ENCODE measurements around the gene C2CD2. TPM values are rescaled to one million over a fixed set of nuclear protein-coding genes. Genes with fewer than 3 reads are reported as not detected.

C2CD2 gene
- total and polyA plus RNA-seq, 2 donors (not counting 1 experiment from before 2014, with no cell fraction given) = 6.8 to 11.9 TPM

DNA sequence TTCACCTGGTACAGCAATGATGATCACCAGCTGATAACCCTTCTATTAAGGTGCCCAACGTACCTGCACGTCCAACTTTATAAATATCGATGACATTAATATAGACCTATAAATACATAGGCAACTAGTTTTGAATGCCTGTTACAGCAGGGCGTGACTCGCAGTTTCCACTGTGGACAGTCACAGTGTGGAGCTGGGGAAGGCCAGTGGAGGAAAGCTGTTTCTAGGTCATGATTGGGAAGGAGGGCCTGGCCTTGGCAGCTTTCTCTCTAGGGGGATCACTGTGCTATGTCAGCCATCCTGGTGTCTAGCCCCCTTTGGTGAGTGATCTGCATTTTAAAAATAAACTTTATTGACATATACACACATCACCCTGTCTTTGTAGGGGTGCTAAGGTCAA is 70.2 kb downstream of the C2CD2 start:
- no peak overlapping the region for H3K9ac ChIP-seq (ENCODE audit: low read length)
- Mint-ChIP-seq H3K4me1 (peaks cover 15% of the 10 kb centered on the region), H3K4me3 (no peak overlapping the region), H3K27me3 (no peaks in the 10 kb centered on the region), H3K27ac (no peak overlapping the region), H3K9me3 (ENCODE audit: insufficient read depth) (no peaks in the 10 kb centered on the region)
- POLR2A ChIA-PET = no interaction called here
- H4K20me1 ChIP-seq (ENCODE audit: control insufficient read depth, insufficient read depth, low read length, poor library complexity, severe bottlenecking) = no peaks in the 10 kb centered on the region
- 100% methylated on average over 2 of the region's 5 CpGs for WGBS (ENCODE audit: insufficient coverage)
- DNase-seq (no peak), ATAC-seq (ENCODE audit: low read depth) (no peak)
- no peaks in the 10 kb centered on the region for H3K9me3 ChIP-seq (ENCODE audit: control extremely low read depth in 1 of 3, control insufficient read depth in 2 of 3, insufficient read depth in 1 of 3, low read length in 2 of 3)
- intact Hi-C loops (cut with micrococcal nuclease) = no loop called here
- H3K4me2 ChIP-seq (replicated peaks; ENCODE audit: low read depth, low read length, poor library complexity, severe bottlenecking) = no peak overlapping the region
- H3K4me3 ChIP-seq (ENCODE audit: control extremely low read depth in 1 of 5, extremely low read depth in 1 of 5, insufficient read depth in 1 of 5, low read depth in 2 of 5, low read length in 4 of 5) = no peak overlapping the region
- CTCF ChIA-PET = interaction anchor here (0.6 to 4.2 kb wide), 4 partner anchors 35 to 262 kb away, joined by 3 to 15 read pairs (median 3); no protein-coding TSS in a partner anchor
- H3K36me3 ChIP-seq (replicated peaks in 1 of 2; ENCODE audit: control extremely low read depth in 1 of 2, control insufficient read depth in 1 of 2, extremely low read depth in 1 of 2, insufficient read depth in 2 of 2, low read length in 1 of 2) = peaks cover 0 to under 1% of the 10 kb centered on the region in 2 experiments
- no peaks in the 10 kb centered on the region for H3K79me2 ChIP-seq (ENCODE audit: control insufficient read depth, insufficient read depth, low read length)
- no peaks in the 10 kb centered on the region for H3K27me3 ChIP-seq (replicated peaks in 1 of 4; ENCODE audit: control extremely low read depth in 1 of 4, control insufficient read depth in 3 of 4, insufficient read depth in 4 of 4, low read length in 3 of 4)
- peaks cover 10 to 18% of the 10 kb centered on the region in 2 donors for H3K4me1 ChIP-seq (ENCODE audit: control insufficient read depth in 2 of 2, insufficient read depth in 2 of 2, low read length in 2 of 2)
- no peak overlapping the region for H3K27ac ChIP-seq (ENCODE audit: low read length in 2 of 2)
- H2AFZ ChIP-seq (ENCODE audit: insufficient read depth, low read depth, low read length, poor library complexity, severe bottlenecking) = no peak overlapping the region
- TF ChIP-seq EZH2 (IDR thresholded peaks at IDR 0.05; ENCODE audit: borderline replicate concordance, insufficient read depth, low read depth, low read length, poor library complexity, severe bottlenecking) (no peak), CTCF (IDR thresholded peaks at IDR 0.05) (no peak)

- POLR2A ChIA-PET = no interaction called here
- CTCF ChIA-PET = interaction anchor here (2.3 kb wide), 1 partner anchor 237 kb away, joined by 14 read pairs; no protein-coding TSS in a partner anchor
- WGBS (ENCODE audit: insufficient coverage) = 100% methylated on average over 2 of the region's 6 CpGs
- Mint-ChIP-seq H3K4me1 (peaks cover 37% of the 10 kb centered on the region), H3K27me3 (no peaks in the 10 kb centered on the region), H3K27ac (peak overlapping the region; percentile 50), H3K4me3 (peak overlapping the region; percentile 48), H3K9me3 (ENCODE audit: insufficient read depth) (no peaks in the 10 kb centered on the region)
- ATAC-seq (ENCODE audit: low read depth) (no peak), DNase-seq (no peak)
- no peak for TF ChIP-seq EZH2 (IDR thresholded peaks at IDR 0.05; ENCODE audit: borderline replicate concordance, insufficient read depth, low read depth, low read length, poor library complexity, severe bottlenecking)
- no peak for TF ChIP-seq CTCF (IDR thresholded peaks at IDR 0.05)
- intact Hi-C loops (cut with micrococcal nuclease) = no loop called here
- no peak overlapping the region for H2AFZ ChIP-seq (ENCODE audit: insufficient read depth, low read depth, low read length, poor library complexity, severe bottlenecking)
- no peak overlapping the region for H3K4me2 ChIP-seq (replicated peaks; ENCODE audit: low read depth, low read length, poor library complexity, severe bottlenecking)
- no peaks in the 10 kb centered on the region for H3K9me3 ChIP-seq (ENCODE audit: control extremely low read depth in 1 of 3, control insufficient read depth in 2 of 3, insufficient read depth in 1 of 3, low read length in 2 of 3)
- peaks cover 22 to 32% of the 10 kb centered on the region in 2 donors for H3K4me1 ChIP-seq (ENCODE audit: control insufficient read depth in 2 of 2, insufficient read depth in 2 of 2, low read length in 2 of 2)
- H3K79me2 ChIP-seq (ENCODE audit: control insufficient read depth, insufficient read depth, low read length) = peaks cover 25% of the 10 kb centered on the region
- H3K9ac ChIP-seq (ENCODE audit: low read length) = no peak overlapping the region
- no peaks in the 10 kb centered on the region for H3K36me3 ChIP-seq (replicated peaks in 1 of 2; ENCODE audit: control extremely low read depth in 1 of 2, control insufficient read depth in 1 of 2, extremely low read depth in 1 of 2, insufficient read depth in 2 of 2, low read length in 1 of 2)
- no peak overlapping the region for H3K4me3 ChIP-seq (ENCODE audit: control extremely low read depth in 1 of 5, extremely low read depth in 1 of 5, insufficient read depth in 1 of 5, low read depth in 2 of 5, low read length in 4 of 5)
- no peak overlapping the region for H3K27ac ChIP-seq (ENCODE audit: low read length in 2 of 2)
- H3K27me3 ChIP-seq (replicated peaks in 1 of 4; ENCODE audit: control extremely low read depth in 1 of 4, control insufficient read depth in 3 of 4, insufficient read depth in 4 of 4, low read length in 3 of 4) = no peaks in the 10 kb centered on the region
- H4K20me1 ChIP-seq (ENCODE audit: control insufficient read depth, insufficient read depth, low read length, poor library complexity, severe bottlenecking) = peaks cover 10% of the 10 kb centered on the region
Measured at GRCh38 chr21:41881051-41881450, 72.8 kb downstream of the C2CD2 start.
